Effector CD8-positive, alpha-beta T cell (primary cell): ENCODE results near the gene THAP12.
"Not testable (repeated sequence)": the region's sequence is repeated elsewhere in the genome, so short reads cannot be mapped to it uniquely, and the experiment has no call there.

Experiments used
- DNase-seq: peaks from one replicate; lab custom pipeline; 2025; lab: John Stamatoyannopoulos, UW
- total RNA-seq, 4 experiments: gene quantifications; one replicate each; lab custom pipeline; 2026; lab: John Stamatoyannopoulos, UW

THAP12 gene, protein sequence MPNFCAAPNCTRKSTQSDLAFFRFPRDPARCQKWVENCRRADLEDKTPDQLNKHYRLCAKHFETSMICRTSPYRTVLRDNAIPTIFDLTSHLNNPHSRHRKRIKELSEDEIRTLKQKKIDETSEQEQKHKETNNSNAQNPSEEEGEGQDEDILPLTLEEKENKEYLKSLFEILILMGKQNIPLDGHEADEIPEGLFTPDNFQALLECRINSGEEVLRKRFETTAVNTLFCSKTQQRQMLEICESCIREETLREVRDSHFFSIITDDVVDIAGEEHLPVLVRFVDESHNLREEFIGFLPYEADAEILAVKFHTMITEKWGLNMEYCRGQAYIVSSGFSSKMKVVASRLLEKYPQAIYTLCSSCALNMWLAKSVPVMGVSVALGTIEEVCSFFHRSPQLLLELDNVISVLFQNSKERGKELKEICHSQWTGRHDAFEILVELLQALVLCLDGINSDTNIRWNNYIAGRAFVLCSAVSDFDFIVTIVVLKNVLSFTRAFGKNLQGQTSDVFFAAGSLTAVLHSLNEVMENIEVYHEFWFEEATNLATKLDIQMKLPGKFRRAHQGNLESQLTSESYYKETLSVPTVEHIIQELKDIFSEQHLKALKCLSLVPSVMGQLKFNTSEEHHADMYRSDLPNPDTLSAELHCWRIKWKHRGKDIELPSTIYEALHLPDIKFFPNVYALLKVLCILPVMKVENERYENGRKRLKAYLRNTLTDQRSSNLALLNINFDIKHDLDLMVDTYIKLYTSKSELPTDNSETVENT
- total RNA-seq = 116 to 184 (median 141) reads per million in 4 experiments

GRCh38 chr11:76380977-76381719, at the start of gene THAP12, which contains the start of gene GVQW3:
THAP12 (minus strand) TSS chr11:76381132; CDS start chr11:76380836, 296 bp downstream.
GVQW3 (plus strand) TSS chr11:76381323; CDS start chr11:76381829, 506 bp downstream.
- peak; percentile 95 for DNase-seq

DNA sequence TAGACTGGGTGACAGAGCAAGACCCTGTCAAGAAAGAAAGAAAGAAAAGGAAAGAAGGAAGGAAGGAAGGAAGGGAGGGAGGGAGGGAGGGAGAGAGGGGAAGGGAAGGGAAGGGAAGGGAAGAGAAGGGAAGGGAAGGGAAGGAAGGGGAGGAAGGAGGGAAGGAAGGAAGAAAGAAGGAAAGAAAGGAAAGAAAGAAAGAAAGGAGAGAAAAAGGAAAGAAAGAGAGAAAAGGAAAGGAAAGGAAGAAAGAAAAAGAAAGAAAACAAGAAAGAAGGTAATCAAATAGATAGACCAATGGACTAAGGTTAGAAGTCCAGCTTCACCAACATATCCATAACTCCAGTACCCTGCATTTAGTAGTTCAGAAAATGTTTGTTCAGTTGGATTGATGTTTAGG, 45.7 kb upstream of the THAP12 start:
- DNase-seq = no peak

DNA sequence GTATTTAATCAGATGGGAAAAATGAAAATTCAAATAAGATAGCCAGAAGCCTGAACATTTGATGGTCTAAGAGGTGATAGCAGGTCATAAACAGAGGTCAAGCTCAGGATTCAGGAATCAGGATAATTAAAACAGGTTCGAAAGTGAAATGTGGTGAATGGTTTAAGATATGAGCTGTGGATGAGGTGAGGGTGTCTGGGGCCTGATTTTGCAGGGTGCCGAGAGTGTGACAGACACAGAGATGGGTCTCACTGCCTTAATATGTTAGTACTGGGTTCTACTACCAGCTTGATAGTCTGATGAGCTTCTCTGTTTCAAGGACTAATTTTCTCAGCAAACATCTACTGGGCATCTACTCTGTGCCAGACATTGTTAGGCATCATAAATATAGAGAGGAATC, 44.0 kb upstream of the THAP12 start:
- no peak for DNase-seq

- no peak for DNase-seq
Observed at GRCh38 chr11:76424379-76424778, 43.4 kb upstream of the THAP12 start.

DNA sequence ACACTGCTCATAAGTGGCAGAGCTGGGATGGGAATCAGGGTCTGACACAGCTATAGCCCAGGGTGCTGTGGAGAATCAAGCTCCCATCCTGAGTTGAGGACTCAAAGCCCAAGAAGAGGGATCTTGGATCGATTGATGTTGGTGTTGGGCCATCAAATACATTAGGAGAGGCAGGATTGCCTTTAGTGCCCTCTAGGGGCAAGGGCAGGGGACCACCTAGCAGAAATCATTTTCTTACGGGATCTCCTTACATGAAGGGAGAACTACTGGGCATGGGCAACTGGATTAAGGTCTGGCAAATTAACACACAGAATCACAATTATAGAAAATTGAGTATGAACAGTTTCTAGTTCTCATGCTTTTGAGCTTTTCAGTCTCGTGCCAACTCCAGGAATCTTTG, 39.0 kb upstream of the THAP12 start:
- DNase-seq = no peak

DNA sequence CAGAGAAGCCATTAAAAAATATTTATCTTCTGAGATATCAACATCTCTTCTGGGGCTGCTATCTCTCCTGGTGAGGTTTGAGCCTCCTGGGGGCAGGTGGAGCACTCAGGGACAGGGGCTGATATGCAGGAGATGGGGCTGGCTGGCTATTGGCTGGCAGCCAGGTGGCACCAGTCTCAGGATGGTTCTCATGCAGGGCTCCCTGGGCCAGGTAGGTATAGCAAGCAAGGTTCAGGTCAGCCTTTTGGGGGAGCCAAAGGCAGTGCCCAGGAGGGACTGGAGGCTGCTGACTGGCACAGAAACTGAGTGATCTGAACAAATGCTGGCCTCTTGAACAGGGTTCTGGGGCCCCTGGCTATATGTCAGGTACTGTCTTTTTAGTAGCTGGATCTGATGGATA, 34.1 kb upstream of the THAP12 start:
- no peak for DNase-seq

GRCh38 chr11:76410851-76411357, 30.0 kb upstream of the THAP12 start:
- DNase-seq = no peak

GRCh38 chr11:76408171-76408965, 27.4 kb upstream of the THAP12 start:
- no peak for DNase-seq

DNA sequence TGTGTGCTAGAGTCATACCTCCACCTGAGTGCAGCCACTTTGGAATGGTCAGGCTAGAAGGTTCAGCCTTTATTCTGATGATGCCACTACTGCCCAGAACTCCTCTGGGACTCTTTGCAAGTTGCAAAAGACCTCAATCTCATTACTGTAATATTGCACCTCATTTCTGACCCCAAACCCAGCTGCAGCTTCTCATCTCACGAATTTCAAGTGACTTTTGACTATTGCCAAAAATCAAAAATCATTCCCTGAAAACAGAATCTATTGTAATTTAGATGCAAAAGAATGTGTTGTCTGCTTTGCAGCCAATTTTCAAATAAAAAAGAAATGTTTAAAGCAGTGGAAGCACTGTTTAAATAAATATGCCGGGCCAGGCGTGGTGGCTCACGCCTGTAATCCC, 25.4 kb upstream of the THAP12 start:
- DNase-seq = no peak

- DNase-seq = not testable (repeated sequence)
Observed at GRCh38 chr11:76401484-76401883, 20.6 kb upstream of the THAP12 start.

GRCh38 chr11:76400967-76401366, 20.0 kb upstream of the THAP12 start:
- DNase-seq = no peak

- DNase-seq = no peak
Observed at GRCh38 chr11:76397383-76397782, 16.5 kb upstream of the THAP12 start.

GRCh38 chr11:76395296-76395695, 14.4 kb upstream of the THAP12 start:
- DNase-seq = no peak

DNA sequence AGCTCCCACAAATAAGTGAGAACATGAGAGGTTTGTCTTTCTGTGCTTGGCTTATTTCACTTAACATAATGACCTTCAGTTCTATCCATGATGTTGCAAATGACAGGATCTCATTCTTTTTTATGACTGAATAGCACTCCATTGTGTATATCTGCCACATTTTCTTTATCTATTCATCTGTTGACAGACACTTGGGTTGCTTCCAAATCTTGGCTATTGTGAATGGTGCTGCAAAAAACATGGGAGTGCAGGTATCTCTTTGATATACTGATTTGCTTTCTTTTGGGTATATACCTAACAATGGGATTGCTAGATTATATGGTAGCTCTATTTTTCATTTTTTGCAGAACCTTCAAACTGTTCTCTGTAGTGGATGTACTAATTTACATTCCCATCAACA, 13.5 kb upstream of the THAP12 start:
- DNase-seq = no peak

- DNase-seq = no peak
Observed at GRCh38 chr11:76392870-76393269, 11.9 kb upstream of the THAP12 start.

DNA sequence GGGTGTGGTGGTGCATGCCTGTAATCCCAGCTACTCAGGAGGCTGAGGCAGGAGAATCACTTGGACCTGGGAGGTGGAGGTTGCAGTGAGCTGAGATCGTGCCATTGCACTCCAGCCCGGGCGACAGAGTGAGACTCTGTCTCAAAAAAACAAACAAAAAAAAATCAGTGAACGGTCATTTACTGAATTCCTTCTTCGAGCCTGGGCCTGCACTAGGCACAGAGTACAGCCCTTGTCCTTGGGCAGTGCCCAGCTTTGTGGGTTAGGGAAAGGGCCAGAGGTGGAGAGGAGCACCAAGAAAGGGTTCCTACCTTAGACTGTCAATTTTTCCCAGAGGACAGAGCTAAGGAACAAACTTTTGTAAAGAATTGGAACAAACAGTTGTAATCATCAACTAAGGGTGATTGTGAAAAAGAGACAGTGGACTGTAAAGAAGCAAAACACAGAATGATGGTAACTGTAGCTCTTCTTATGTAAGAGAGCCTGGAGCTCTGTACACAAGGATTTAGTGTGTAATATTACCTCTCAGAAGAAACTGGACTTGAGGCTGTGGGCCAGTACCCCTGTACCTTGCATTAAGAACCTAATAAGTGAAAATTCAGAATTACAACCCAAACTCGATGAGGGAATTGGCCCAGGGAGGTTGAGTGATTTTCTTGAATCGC, 11.0 kb upstream of the THAP12 start:
- no peak for DNase-seq

- no peak for DNase-seq
Observed at GRCh38 chr11:76391021-76391420, 10.1 kb upstream of the THAP12 start.

DNA sequence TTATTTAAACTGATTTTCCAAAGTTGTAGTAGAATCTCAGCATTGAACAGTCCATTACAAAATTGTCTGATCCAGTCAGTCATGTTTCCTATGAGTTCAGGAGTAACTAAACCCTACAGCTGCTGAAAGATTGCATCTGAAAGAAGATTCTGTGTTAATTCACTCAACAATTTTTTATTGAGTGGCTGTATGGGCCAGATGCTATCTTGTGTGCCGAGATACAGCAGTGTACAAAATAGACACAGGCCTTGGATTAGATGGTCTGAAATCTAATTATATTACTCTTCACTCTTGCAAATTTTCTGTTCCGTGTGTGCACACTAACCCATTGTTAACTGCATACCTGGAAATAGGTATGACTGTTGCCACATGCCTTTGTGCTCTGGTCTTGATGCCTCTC, 7.5 kb upstream of the THAP12 start:
- no peak for DNase-seq

GRCh38 chr11:76385903-76386302, 5.0 kb upstream of the THAP12 start:
- DNase-seq = no peak

GRCh38 chr11:76382209-76382608, 1.3 kb upstream of the THAP12 start:
- DNase-seq = no peak
